ENCODE results near the gene METTL3. TPM values are rescaled to one million over a fixed set of nuclear protein-coding genes. Genes with fewer than 3 reads are reported as not detected.

Gene METTL3
- total and polyA plus RNA-seq, 2 of the 13 experiments (the other 11 are each of a cell fraction or from before 2014, with no cell fraction given): 123 to 130 TPM

GRCh38 chr14:21455912-21456667 is 55.0 kb downstream of the METTL3 start, which contains the start of gene CHD8 (continued):
- no peak for TF ChIP-seq ZNF660 (CRISPR knock-in tag; IDR thresholded peaks at IDR 0.05; ENCODE audit: borderline replicate concordance, low read depth)
- TF ChIP-seq ZNF33B (CRISPR knock-in tag; IDR thresholded peaks at IDR 0.05): peak; percentile 95; the same call in 1 of the 2 replicates
- TF ChIP-seq ZNF652 (CRISPR knock-in tag; IDR thresholded peaks at IDR 0.05; ENCODE audit: borderline replicate concordance, low read depth): no peak
- TF ChIP-seq ZHX1 (CRISPR knock-in tag; IDR thresholded peaks at IDR 0.05; ENCODE audit: low read depth): peak; percentile 96
- TF ChIP-seq AGO2 (optimal IDR thresholded peaks at IDR 0.05; ENCODE audit: low read depth, low read length): no peak
- peak; percentile 66; the same call in 1 of the 2 replicates for TF ChIP-seq E2F1 (CRISPR knock-in tag; IDR thresholded peaks at IDR 0.05)
- peak; percentile 61; the same call in 1 of the 2 replicates for TF ChIP-seq ZNF451 (CRISPR knock-in tag; IDR thresholded peaks at IDR 0.05)
- 0 out of 2 replicates have a peak, but pooled peaks have one; percentile 84 for TF ChIP-seq ZNF224 (CRISPR knock-in tag; IDR thresholded peaks at IDR 0.05)
- TF ChIP-seq XRCC5 (optimal IDR thresholded peaks at IDR 0.05; ENCODE audit: low read length): peak; percentile 98
- peak; percentile 94 for TF ChIP-seq CCDC6 (CRISPR knock-in tag; IDR thresholded peaks at IDR 0.05)
- TF ChIP-seq ZNF782 (CRISPR knock-in tag; IDR thresholded peaks at IDR 0.05; ENCODE audit: borderline replicate concordance): no peak; the same call in 1 of the 2 replicates
- TF ChIP-seq CEBPG (CRISPR knock-in tag; IDR thresholded peaks at IDR 0.05): peak; percentile 40; the same call in 1 of the 2 replicates
- TF ChIP-seq TFDP1 (CRISPR knock-in tag; IDR thresholded peaks at IDR 0.05; ENCODE audit: borderline replicate concordance): peak; percentile 59; the same call in 1 of the 2 replicates
- no peak for TF ChIP-seq KDM6A (CRISPR knock-in tag; IDR thresholded peaks at IDR 0.05; ENCODE audit: low read depth)
- TF ChIP-seq SMAD3 (CRISPR knock-in tag; IDR thresholded peaks at IDR 0.05): peak; percentile 89
- no peak for TF ChIP-seq GPBP1L1 (CRISPR knock-in tag; IDR thresholded peaks at IDR 0.05)
- no peak for TF ChIP-seq ZBTB1 (CRISPR knock-in tag; IDR thresholded peaks at IDR 0.05; ENCODE audit: borderline replicate concordance)
- TF ChIP-seq NFKBIZ (CRISPR knock-in tag; IDR thresholded peaks at IDR 0.05): peak; percentile 59; the same call in 1 of the 2 replicates
- peak; percentile 74; the same call in 1 of the 2 replicates for TF ChIP-seq ATF6 (CRISPR knock-in tag; conservative IDR thresholded peaks at IDR 0.05)
- TF ChIP-seq ZNF501 (CRISPR knock-in tag; IDR thresholded peaks at IDR 0.05): peak; percentile 89
- TF ChIP-seq ZFP36L1 (CRISPR knock-in tag; IDR thresholded peaks at IDR 0.05): peak; percentile 83; the same call in 1 of the 2 replicates
